Stimulated activated CD4-positive, alpha-beta T cell treated with anti-CD3 and anti-CD28 coated beads, Interleukin-1b, Interleukin-23, amount 100 ng/mL, for 24 hours (primary cell): ENCODE measurements around the gene NRROS.

Experiments
- DNase-seq, 4 experiments: peaks; one replicate each; pipeline ENCODE4 v3.0.0-alpha.2; 2020; ENCODE audit warnings: low read depth in 4 of 4, low spot score in 1 of 4

The NRROS gene

GRCh38 chr3:196645897-196646665 lies 6.6 kb downstream of the NRROS start:
- no peak for DNase-seq

GRCh38 chr3:196646666-196647216 lies 7.2 kb downstream of the NRROS start:
- no peak for DNase-seq

GRCh38 chr3:196650740-196651311 lies 11.3 kb downstream of the NRROS start:
- DNase-seq = no peak

- no peak for DNase-seq
These were observed 12.3 kb downstream of the NRROS start for GRCh38 chr3:196651819-196652218.

- DNase-seq = no peak
These were observed 13.7 kb downstream of the NRROS start for GRCh38 chr3:196652961-196653795.

- DNase-seq = no peak
These were observed 14.7 kb downstream of the NRROS start for GRCh38 chr3:196654006-196654734.

GRCh38 chr3:196654735-196655090 lies 15.2 kb downstream of the NRROS start:
- no peak for DNase-seq

GRCh38 chr3:196655496-196655895 lies 16.0 kb downstream of the NRROS start:
- no peak for DNase-seq

GRCh38 chr3:196656213-196656612 lies 16.7 kb downstream of the NRROS start:
- DNase-seq = no peak

- DNase-seq = no peak
These were observed 20.4 kb downstream of the NRROS start for GRCh38 chr3:196659901-196660351.

- DNase-seq = no peak
These were observed 21.1 kb downstream of the NRROS start for GRCh38 chr3:196660381-196661166.

- no peak for DNase-seq
These were observed 21.9 kb downstream of the NRROS start for GRCh38 chr3:196661400-196661799.

- no peak for DNase-seq
These were observed 22.5 kb downstream of the NRROS start for GRCh38 chr3:196662033-196662432.

GRCh38 chr3:196662711-196663571 lies 23.4 kb downstream of the NRROS start:
- DNase-seq = no peak

- DNase-seq = no peak
These were observed 26.7 kb downstream of the NRROS start for GRCh38 chr3:196666001-196666867.

- DNase-seq = no peak
These were observed 27.7 kb downstream of the NRROS start for GRCh38 chr3:196667056-196667825.

GRCh38 chr3:196670339-196670738 lies 30.8 kb downstream of the NRROS start:
- DNase-seq = no peak

GRCh38 chr3:196673632-196674031 lies 34.1 kb downstream of the NRROS start:
- DNase-seq = no peak
